Anterior cingulate cortex (tissue), 58 donors: Measurements from ENCODE around the gene TMC6.

Experiments used
- DNase-seq, 58 donors: peaks; one replicate each; lab custom pipeline; 2025; lab: John Stamatoyannopoulos, UW

Gene TMC6

DNA sequence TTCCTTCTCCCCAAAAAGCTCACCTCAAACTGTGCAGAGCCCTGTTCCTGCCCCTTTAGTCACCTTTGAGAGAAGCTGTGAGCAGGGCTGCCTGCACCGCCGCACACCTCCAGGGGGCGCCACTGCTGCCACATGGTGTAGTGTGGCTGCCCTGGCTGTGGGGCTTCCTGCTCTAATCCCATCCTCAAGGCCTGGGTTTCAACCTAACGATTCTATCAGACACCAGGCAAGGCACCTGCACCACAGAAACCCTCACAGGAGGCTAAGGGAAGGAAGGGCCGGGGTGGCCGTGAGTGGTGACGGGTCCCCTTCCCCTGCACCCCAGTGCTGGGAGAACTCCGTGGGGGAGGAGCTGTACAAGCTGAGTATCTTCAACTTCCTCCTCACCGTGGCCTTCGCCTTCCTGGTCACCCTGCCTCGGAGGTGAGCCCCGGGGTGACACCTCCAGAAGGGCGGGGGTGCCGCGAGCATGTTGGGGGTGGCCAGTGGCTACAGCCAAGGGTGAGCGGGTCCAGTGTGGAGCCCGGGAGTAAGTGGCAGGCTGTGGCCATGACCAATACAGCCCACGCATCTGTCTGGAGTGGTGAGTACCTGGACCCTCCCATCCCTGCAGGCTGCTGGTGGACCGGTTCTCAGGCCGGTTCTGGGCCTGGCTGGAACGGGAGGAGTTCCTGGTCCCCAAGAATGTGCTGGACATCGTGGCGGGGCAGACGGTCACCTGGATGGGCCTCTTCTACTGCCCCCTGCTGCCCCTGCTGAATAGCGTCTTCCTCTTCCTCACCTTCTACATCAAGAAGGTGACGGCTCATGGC is 9.0 kb upstream of the TMC6 start:
- no peak for DNase-seq

DNA sequence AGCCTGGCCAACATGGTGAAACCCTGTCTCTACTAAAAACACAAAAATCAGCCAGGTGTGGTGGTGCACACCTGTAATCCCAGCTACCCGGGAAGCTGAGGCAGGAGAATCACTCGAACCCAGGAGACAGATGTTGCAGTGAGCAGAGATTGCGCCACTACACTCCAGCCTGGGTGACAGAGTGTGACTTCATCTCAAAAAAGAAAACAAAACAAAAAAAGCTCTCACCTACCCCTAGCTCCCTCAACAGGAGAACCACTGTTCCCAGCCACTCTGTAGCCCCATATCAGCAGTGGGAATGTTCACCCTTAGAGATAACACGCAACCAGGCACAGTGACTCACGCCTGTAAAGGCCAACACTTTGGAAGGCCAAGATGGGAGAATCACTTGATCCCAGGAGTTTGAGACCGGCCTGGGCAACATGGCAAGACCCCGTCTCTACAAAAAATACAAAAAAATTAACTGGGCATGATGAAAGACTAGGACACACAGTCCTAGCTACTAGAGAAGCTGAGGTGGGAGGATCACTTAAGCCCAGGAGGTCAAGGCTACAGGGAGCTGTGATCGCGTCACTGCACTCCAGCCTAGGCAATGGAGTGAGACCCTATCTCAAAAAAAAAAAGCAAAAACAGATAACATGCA is 7.4 kb upstream of the TMC6 start:
- DNase-seq, result no peak

DNA sequence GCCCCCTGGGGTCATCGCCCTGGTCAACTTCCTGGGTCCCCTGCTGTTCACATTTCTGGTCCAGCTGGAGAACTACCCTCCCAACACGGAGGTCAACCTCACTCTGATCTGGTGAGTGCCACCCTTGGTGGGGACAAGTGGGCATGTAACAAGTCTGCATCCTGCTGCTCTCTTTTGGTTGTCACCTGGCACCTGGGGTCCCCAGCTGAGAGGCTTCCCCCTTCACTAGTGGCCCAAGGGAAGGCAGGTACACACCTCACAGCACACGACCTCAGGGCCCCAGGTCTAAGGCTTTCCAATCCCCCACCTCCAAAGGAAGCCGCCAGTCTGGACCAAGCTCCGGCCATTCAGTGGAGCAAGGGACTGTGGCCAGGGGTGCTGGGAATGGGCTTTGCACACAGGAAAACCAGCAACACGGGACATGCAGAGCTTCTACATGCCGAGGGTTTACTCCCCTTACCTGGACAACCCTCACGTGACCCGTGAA is 6.4 kb upstream of the TMC6 start:
- no peak for DNase-seq

DNA sequence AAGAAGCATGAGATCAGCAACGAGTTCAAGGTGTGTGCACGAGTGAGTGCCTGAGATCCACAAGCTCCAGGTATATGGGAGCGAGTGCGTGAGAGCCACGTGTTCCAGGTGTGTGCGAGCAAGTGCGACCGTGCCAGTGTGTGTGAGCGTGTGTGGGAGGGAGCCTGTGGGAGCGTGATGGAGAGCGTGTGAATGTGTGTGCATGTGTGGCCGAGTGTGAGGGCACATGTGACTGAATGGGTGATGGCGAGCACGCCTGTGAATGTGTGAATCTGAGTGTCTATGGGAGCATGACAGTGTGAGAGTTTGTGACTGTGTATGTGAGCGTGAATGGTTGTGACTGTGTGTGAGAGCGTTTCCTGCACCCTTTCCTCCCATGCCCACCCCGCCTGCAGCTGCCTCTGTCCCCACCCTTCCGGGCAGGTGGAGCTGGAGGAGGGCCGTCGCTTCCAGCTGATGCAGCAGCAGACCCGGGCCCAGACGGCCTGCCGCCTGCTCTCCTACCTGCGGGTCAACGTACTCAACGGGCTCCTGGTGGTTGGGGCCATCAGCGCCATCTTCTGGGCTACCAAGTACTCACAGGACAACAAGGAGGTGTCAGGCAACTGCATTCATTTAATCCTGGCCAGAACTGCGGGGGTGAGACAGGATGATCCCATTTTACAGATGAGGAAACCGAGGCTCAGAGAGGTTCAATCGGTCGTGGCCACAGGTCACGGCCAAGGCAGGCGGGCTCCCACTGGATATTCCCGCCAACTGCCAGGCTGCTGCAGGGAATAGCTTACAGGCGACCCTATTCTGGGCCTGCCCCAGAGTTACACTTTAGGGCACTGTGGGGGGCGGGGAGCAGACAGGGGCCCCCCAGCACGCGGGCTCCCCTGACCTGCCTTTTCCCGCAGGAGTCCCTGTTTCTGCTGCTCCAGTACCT is 5.7 kb upstream of the TMC6 start:
- DNase-seq, result peak in 12 of 58 donors; percentile 8 to 47 (median 36)

DNA sequence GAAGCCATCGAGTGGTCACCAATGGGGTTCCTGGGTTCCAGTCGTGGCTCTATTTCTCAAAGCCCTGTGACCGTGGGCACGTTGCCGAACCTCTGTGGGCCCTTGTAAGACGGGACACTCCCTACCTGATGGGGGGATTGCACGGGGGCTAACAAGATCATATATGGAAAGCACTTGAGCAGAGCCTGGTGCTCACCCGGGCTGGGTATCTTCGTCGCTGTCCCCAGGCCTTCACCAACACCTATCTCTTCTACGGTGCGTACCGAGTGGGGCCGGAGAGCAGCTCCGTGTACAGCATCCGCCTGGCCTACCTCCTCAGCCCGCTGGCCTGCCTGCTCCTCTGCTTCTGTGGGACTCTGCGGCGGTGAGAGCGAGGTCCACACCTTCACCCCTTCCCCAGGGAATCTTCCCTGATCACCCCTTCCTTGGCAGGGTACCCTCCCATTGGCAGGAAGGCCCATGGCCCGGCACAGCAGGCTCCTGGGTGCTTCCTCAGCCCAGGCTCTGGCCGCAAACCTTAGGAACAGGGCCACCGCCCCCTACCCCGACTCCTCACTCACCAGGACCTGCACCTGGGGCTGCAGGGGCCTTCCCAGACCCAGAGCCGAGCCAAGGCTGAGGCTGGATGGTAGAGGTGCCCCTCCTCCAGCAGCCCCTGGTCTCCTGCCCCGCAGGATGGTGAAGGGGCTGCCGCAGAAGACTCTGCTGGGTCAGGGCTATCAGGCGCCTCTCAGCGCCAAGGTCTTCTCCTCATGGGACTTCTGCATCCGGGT is 4.8 kb upstream of the TMC6 start:
- no peak for DNase-seq

DNA sequence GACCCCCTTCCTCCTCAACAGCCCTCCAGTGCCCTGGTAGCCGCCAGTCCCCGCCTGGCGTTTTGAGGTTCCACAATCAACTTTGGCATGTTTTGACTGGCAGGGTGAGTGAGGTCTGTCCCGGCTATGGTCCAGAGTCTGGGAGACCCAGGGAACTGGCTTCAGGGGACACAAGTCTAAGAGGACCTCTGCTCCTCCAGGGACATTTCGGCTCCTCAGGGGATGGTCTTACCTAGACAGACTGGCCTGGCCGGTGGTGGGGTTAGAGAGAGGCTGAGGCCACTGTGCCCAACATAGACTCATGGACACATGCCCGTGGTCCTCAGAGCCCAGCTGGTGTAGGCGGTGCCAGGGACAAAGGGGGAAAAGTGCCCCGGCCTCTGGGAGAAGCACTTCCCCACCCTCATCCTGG is 4.2 kb upstream of the TMC6 start:
- DNase-seq, result no peak

DNA sequence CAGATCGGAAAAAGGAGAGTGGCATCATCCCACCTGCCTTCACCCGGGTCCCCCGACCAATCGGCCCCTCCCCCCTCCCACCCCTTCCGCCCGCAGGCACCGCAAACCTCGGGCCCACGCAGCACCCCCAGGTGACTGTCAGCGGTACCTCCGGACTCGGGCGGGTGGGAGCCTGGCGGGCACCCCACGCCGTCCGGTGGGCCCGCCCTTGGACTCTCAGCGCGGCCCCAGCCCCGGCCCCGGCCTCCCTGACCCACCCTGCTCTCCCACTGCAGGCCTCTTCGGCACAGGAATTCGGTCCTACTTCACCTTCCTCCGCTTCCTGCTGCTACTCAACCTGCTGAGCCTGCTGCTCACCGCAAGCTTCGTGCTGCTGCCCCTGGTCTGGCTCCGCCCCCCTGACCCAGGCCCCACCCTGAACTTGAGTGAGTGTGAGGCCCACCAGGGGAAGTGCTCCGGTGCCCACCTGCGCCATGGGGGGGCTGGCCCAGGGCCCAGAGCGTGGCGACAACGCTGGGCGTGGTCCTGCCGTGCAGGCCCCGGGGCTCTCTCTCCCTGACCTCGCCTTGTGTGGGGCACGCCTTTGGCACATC is 3.6 kb upstream of the TMC6 start:
- DNase-seq, result no peak

DNA sequence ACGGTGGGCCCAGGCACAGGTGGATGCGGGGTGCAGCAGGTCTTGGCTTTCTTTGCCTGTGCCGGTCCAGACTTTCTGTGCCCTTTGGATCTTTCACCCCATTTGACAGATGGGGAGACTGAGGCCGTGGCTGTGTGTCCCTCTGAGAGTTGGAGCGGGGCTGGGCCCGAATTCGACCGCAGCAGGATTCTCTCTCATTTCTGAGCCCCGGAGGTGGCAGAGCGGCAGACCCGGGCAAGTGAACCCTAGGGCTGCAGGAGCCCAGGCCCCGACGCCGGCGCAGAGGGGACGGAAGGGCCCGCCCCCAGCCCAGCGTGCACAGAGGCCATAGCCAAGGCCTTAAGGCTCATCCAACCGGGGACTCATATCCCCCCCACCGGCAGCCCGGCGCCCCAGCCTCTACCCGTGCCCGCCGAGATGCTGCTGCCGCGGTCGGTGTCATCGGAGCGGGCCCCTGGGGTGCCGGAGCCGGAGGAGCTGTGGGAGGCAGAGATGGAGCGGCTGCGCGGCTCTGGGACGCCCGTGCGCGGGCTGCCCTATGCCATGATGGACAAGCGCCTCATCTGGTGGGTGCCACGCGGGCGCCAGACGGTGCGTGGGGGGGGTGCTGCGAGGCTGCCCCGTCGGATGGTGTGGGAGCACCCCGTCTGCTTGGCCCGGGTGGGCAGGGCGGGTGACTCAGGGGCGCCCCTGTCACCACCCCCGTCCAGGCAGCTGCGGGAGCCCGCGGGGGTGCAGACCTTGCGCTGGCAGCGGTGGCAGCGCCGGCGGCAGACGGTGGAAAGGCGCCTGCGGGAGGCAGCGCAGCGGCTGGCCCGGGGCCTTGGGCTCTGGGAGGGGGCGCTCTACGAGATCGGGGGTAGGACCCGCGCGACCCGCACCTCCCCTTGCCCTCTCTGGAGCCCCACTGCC is 2.9 kb upstream of the TMC6 start:
- peak in 19 of 58 donors; percentile 10 to 67 (median 47) for DNase-seq

DNA sequence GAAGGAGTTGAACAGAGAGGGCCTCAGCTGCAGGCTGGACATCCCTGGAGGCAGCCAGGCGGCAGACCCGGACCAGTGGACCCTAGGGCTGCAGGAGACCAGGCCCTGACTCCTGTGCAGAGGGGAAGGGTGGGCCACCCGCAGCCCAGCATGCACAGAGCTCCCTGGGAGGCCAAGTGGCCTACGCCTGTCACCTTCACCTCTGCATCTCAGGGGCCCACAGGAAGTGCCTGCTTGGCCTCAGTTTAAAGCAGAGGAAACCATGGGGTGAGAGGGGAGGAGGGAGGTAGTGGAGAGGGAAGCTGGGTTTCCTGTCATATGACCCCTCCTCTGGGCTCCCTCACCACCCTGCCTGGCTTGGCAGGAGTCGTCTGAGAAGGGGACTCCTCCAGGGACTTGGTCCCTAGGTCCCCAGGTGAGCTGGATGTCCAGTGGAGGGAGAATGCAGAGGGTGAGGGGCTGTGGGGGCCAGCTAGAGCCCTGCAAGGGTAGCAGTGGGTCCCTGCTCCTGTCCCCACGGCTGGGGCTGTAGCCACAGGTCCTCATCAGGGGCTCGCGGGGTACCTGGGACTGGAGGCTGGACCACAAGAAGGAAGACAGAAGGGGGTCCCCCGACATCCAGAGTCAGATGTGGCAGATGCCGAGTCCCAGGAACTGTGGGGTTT is 2.0 kb upstream of the TMC6 start, which contains the start of gene TMC8:
Gene TMC8 (plus strand): TSS at position 335 of the 665 bp plus-strand sequence. CDS start 818 bp downstream, outside the sequence.
- DNase-seq, result peak in 5 of 58 donors; percentile 15 to 43 (median 35)

DNA sequence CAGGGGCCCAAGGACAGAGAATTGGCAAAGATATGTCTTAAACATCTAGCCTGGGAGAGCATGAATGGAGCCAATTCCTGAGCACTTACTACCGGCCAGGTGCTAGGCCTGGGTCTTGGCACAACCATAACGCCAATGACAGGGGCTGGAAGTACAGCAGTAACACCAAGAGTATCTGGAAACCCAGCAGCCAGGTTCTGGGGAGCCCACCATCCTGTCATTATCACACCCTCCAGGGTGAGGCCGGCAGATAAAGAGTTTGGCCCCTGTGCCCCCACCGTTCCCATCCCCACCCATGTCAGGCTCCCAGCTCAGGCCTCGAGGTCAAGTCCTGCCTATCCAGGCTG is 1.5 kb upstream of the TMC6 start:
- DNase-seq, result no peak

DNA sequence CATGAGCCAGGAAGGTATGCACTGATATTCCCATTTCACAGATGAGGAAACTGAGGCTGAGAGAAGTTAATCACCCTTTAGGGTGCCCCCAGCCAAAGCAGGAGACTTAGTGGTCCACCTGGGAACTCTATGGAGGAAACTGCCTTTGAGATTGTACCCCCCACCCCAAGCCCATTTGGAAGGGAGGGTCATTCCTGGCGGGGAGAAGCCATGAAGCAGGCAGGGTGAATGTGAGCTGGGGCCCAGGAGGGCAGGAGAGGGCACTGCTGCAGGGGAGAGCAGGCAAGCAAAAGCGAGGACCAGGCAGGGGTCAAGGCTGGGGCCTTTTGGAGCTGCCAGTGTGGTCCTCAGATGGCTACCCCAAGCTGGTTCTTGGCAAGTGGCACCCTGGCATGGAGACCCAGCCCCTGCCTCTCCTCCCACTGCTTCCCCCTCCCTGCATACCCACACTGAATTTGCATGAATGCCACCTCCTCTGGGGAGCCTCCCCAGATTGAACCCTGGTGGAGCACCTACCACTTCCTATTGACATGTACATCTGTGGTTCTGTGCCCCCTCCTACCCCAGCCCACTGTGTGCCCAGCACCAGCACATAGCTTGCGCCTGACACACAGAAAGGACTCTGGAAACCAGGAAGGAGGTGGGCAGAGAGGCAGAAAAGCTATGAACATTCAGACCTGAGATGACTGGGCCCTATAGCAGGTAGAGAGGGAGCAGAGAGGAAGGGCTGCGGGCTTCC is 965 bp upstream of the TMC6 start:
- no peak for DNase-seq

DNA sequence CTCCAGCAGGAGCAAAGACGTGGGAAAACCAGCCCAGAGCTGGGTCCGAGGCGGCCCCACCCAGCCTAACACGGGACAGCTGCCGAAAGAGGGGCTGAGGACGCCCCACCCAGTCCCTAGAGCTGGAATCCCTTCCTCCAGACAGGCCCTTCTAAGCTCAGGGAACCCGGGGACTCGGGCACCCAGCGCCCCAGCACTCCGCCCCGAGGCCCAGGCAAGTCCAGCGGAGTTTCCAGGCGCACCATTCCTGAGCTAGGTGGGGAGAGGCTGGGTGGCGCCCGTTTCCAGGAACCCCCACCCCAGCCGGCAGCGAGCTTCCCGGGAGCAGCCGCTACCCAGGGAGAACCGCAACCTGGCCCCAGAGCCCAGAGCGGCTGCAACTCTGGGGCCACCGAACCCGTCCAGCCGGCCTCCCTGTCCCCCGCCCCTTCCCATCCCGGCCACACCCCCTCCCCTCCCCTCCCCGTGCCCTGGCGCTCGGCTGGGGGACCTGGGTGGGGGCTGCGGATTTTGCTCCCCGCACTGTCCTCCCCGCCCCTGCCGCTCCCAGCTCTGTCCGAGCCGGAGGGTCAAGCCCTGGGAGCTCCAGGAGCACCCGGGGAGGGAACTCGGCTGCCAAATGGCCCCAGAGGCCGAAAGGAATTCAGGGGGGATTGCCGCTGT is 536 bp downstream of the TMC6 start:
- DNase-seq, result peak in 12 of 58 donors; percentile 38 to 77 (median 56)

DNA sequence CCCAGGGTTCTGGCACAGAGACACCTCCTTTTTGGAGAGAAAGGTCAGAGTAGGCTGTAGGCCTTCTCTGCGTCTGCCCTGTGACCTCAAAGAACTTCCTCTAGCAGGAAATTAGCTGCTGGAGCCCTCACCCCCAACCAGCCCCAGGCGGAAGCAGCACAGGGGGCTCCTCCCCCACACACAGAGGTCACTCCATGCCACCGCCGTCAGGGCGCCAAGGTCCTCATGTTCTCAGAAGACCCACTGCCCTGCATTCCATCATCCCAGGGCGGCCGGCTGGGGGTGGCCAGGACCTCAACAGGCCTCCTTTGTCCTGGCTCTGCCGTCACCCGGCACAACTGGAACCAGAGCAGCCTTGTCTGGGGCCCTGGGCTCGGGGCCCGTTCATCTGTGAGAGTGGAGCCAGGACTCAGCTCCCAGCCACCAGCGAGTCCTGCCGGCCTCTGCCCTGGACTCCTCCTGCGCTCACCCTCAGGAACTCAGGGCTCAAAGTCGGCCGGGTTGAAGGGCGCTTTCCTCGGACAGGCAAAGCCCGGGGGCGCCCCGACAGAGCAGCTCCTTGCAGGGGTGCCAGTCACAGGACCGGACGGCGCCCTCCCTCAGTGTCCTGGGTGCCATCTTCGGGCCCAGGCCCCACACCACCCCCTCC is 1.2 kb downstream of the TMC6 start:
- peak in 55 of 58 donors; percentile 28 to 92 (median 80) for DNase-seq

DNA sequence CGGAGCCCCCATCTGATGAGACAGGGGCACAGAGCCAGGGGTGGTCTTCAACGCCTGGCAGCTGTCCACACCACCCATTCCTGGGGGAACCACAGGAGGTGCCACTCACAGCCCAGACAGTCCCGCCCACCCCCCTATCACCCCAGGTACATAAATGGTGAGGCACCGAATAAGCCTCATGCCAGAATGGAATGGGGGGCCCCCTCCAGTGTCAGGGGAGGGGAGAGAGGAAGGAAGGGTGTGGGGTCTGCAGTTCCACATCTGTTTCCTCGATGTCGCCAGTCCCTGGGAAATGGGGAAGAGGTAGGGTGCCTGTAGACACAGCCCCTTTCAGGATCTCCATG is 1.7 kb downstream of the TMC6 start:
- DNase-seq, result no peak

DNA sequence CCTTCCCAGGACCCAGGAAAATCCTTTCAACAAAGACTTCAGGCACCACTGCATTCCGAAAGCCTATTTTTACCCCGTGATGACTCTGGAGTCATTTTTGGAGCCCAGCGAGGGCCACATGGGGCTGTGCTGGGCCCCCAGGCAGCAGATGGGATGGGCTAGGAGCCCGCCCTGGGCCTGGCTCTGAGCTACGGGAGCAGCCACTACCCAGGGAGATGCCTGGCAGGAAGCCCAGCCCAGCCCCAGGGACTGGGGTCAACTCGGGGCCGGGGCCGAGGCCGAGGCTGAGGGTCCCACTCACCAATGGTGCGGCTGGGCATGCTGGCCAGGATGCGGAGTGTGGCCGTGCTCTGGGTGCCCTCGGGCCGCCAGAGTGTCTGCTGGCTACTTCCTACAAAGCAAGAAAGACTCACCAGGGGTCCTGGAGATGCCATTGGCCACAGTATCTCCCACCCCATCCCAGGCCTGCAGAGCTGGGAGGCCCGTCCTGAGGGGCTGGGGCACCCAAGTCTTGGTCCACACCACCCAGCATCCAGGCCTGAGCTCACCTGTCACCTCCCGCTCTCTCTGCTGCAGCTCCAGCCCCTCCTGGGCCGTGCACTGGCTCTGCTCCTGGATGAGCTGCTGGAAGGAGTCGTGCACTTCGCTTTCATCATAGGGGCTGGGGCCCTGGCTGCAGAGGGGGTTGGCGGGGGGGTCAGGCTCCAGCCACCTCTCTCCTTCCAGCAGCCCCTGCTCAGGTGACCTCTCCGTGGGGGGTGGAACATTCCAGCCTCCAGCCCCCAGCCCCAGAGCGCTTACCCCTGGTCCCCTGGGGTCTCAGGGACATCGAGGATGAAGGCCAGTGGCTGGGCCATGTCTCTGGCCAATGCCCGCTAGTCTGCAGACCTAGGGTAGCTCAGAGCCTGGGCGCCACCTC is 2.3 kb downstream of the TMC6 start:
- DNase-seq, result peak in 1 of 58 donors; percentile 30
